HG03196 (cell line): ENCODE measurements around the gene RFC3.

Source experiments
- ATAC-seq: cut with Tn5 transposase; IDR thresholded peaks from one replicate; pipeline ENCODE4 v1.9.1; 2021; ENCODE audit not compliant: unreplicated experiment

The RFC3 gene

DNA sequence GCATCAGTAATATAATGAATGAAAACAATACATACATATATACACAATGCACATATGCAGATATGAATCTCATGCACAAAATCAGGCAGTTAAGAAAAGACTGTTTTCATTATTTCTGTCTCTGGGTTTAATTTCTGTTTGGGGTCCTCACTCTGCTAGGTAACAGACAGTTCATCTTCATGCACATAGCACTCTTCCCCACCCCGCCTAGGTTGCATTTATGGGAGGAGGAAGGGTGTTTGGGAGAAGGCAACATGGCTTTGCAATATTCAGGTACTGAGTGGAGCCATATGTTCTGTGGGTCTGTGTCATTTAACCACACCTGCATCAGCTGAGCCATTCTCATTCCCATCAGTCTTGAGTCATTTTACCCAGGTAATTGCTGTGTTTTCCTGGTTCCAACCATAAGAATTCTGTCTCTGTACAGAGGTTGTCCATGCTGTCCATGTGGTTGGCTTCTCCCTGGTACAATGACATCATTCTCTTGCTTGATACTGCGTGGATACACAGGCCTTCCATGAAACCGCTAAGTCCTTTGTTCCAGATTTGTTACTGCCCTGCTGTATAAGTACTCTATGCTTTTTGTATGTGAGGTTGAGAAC lies 45.3 kb downstream of the RFC3 start:
- ATAC-seq, result no peak

DNA sequence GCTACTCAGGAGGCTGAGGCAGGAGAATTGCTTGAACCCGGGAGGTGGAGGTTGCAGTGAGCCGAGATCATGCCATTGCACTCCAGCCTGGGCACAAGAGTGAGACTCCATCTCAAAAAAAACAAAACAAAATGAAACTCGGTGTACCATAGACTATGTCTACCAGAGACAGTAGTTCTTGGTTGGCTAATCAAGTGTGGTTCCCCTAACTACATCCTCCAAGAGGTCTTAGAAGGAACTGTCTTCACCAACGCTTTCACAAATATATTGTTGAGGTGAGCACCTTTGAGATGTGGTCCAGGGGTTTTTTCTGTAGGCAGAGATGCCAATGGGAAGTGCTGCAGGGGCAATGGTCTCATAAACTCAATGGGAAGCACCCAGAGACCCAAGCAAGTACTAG lies 48.0 kb downstream of the RFC3 start:
- ATAC-seq, result peak; percentile 93

- no peak for ATAC-seq
These were observed 49.5 kb downstream of the RFC3 start for GRCh38 chr13:33867472-33867871.

GRCh38 chr13:33868343-33868994 lies 50.5 kb downstream of the RFC3 start:
- no peak for ATAC-seq

DNA sequence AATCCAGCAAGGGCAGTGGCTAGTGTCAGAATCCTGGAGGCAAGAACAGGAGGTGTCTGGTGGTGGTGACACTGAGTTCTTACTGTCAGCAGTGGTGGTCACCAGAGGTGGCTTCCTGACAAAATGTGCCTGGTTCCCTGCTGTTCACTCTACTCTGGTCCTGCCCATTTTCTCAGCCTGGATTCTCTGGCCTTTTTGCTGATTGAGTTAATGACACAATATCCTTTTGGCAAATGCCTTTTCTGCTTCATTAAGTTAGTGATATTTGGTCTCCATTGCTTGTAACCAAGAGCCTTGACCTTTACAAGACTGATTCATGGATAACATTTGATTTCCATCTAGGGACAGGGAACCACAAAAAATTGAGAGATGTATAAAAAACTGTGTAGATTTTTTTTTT lies 51.1 kb downstream of the RFC3 start:
- no peak for ATAC-seq

- no peak for ATAC-seq
These were observed 52.2 kb downstream of the RFC3 start for GRCh38 chr13:33870046-33870668.

DNA sequence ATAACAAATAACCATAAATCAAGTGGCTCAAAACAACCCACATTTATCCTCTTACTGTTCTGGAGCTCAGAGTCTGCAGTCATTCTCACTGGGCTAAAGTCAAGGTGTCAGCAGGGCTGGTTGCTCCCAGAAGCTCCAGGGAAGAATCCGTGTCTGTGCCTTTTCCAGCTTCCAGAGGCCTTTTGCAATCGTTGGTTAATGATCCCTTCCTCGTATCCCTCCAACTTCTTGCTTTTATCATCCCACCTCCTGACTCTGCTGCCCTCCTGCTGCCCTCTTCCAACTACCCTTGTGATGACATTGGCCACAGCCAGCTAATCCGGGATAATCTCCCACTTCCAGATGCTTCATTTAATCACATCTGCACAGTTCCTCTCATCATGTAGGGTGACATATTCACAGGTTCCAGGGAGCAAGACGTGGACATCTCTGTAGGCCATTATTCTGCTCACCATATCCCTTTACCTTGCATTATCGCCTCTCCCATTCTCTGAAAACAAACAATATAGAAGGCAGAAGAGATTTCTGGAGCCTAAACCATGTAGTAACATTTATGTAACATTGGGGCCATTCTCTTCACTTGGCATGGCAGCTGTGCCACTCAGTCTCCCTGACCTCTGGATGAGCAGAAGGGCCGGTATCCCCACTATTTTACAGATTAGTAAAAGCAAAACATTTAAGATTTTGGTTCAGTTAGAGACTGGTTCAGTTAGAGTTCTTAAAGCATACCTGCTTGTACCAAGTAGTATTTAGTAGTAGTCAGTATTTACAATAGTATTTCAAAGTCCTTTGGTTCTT lies 53.5 kb downstream of the RFC3 start:
- ATAC-seq, result no peak

GRCh38 chr13:33872005-33872351 lies 54.0 kb downstream of the RFC3 start:
- no peak for ATAC-seq

DNA sequence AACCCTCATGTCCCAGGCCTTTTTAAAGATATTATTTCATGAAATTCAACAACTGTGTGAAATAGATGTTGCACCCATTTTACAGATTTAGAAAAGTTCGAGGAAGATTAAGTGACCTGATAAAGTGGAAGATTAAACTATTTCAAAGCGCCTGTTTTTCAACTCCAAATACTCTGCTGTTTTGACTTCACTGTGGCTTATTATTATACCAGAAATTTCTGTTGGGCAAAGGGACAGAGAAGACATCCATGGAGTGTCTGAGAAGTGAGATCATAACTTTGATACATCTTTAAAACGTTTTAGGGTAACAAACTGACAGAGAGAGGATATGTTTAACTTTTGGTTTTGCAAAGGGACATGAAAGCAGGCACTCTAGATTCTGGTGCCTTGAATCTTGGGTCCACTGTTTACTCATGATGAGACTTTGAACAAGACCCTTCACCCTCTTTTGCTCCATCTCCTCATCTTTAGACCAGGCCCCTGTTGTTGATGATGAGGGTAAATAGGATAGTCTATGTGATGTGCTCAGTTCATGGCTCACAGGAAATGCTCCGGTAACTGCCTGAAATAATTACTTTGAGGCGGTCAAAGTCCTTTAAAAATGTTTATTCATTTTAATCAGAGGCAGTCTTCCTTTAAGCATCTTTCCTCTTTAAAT lies 55.4 kb downstream of the RFC3 start:
- no peak for ATAC-seq

DNA sequence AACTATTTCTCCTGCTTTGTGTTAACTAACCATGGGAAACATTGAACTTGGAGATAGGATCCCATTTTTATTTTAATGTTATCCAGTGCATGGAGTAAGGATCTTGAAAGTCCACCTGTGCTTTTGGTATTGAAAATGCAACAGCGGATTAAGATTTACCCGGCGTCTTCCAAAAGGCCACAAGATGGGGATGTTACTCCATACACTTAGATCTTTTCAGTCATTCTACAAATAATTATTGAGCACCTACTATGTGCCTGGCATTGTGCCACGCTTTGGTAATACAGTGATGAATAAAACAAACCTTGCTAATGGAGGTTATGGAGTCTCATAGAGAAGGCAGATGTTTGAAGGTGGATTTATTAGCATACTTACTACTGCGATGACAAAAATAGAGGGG lies 56.9 kb downstream of the RFC3 start:
- no peak for ATAC-seq

DNA sequence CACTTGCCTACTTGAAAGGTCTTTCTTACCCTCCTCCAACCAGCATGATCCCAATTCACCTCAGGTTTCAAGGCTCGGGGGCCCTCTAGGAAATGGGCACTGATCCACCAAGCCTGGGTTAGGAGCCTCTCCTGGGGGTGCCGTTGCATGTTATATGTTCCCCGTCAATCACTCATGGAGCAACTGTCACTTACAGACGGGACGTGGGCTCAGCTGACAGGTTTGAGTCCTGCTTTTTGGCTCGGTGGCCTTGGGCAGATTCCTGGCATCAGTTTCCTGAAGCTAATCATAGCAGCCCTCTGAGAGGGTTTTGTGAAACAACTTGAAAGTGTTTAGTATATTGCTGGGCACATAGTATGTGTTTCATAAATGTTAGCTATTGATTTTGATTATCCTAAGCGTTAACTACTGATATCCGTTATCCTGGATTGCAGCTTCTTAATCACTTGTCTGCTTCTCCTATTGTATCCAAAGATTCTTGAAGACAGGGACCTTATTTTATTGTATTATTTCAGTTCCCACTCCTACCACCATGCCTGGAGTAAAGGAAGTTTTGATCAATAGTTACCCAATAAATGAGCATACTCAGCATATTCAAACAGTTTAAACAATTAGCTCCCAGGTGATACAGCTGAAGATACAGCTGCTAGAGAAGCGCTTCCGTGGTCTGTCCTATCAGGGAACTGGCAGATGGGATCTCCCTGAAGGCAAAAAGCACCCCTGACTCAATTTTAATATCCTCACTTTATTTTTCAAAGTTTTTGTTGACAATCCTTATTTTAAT lies 57.9 kb downstream of the RFC3 start:
- ATAC-seq, result no peak

DNA sequence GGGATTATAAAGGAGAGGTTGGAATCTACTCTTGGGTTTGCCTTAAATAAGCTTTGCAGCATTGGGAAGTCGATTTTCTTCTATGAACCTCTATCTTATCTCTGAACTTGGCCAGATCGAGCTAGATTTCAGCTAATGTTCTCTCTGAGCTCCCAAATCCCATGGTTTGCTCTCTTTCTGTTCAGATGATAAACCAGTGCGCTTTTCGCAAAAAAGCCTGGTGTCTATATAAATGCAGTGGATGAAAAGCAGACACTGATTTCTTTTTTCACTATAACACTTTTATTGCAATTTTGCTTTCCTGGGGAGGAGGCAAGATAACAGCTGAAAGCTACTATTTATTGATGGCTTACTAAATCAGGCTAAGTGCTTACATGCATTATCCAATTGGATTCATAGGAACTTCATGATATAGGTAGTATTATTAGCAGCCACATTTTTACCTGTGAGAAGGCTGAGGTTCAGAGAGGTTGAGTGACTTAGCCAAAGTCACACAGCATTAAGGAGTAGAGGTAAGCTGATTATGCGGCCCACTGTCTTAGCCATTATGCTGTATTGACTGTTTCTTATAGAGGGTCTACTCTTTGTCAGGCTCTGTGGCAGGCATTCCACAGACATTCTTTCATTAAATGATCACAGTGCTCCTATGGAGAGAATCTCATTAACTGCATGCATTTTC lies 58.9 kb downstream of the RFC3 start:
- no peak for ATAC-seq

DNA sequence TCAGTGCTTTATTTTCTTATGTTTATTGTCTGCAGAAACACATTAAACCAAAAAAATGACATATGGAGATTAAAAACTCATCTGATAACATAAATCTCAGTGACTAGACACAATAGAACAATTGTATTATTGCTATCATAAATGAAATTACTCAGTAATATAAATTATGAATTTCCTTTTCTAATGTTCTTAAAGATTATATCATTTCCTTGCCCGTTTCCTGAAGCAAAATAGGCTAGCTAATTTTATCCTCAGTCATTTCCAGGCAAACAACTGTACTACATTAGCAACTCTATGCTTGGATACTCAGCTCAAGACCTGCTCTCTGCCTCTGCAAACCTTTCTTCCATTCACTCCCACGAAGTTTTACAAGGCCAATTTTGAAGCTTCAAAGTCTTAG lies 61.2 kb downstream of the RFC3 start:
- ATAC-seq, result no peak

DNA sequence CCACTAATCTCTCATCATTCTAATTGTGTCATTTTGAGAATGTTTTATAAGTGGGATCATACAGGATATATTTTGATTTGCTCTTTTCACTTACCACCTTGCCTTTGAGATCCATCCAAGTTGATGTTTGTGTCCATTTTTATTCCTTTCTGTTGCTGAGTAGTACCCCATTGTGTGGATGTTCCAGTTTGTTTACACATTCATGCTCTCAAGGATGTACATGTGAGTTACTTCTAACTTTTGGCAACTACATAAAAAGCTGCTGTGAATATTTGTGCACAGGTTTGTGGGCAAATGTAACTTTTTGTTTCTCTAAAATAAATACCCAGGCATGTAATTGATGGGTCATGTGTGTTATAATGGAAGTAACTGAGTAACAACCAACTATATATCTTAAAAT lies 64.9 kb downstream of the RFC3 start:
- no peak for ATAC-seq

GRCh38 chr13:33884531-33885220 lies 66.7 kb downstream of the RFC3 start:
- no peak for ATAC-seq
